B cell (primary cell): ENCODE results near the gene ITPR1.

Experiments
- EZH2 ChIP-seq: IDR thresholded peaks from 2 replicates; pipeline ENCODE4 v1.6.1; 2012; ENCODE audit warnings: borderline replicate concordance, low read depth, mild to moderate bottlenecking, moderate library complexity, low read length; ENCODE audit not compliant: insufficient read depth, poor library complexity, severe bottlenecking
- TF ChIP-seq, protein P1 (sequence below): fragments of 200-600 bp; IDR thresholded peaks from one replicate; pipeline ENCODE4 v1.8.0; 2022; ENCODE audit warnings: antibody characterized with exemption, mild to moderate bottlenecking

GRCh38 chr3:4678320-4678719 is 185.2 kb downstream of the ITPR1 start:
- TF ChIP-seq, protein P1, sequence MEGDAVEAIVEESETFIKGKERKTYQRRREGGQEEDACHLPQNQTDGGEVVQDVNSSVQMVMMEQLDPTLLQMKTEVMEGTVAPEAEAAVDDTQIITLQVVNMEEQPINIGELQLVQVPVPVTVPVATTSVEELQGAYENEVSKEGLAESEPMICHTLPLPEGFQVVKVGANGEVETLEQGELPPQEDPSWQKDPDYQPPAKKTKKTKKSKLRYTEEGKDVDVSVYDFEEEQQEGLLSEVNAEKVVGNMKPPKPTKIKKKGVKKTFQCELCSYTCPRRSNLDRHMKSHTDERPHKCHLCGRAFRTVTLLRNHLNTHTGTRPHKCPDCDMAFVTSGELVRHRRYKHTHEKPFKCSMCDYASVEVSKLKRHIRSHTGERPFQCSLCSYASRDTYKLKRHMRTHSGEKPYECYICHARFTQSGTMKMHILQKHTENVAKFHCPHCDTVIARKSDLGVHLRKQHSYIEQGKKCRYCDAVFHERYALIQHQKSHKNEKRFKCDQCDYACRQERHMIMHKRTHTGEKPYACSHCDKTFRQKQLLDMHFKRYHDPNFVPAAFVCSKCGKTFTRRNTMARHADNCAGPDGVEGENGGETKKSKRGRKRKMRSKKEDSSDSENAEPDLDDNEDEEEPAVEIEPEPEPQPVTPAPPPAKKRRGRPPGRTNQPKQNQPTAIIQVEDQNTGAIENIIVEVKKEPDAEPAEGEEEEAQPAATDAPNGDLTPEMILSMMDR: no peak
- TF ChIP-seq EZH2: no peak
